HEK293T (cell line): ENCODE data around the gene GOPC.

Source experiments
- BHLHE40 ChIP-seq: fragments of 450-650 bp; IDR thresholded peaks from 2 replicates; pipeline ENCODE4 v1.6.1; 2016; ENCODE audit warnings: mild to moderate bottlenecking, moderate library complexity, borderline replicate concordance
- CTBP1 ChIP-seq: fragments of 450-650 bp; IDR thresholded peaks from 2 replicates; pipeline ENCODE4 v1.6.1; 2016; ENCODE audit warnings: borderline replicate concordance
- ELF4 ChIP-seq: fragments of 450-650 bp; IDR thresholded peaks from 2 replicates; pipeline ENCODE4 v1.6.1; 2017; ENCODE audit warnings: antibody characterized with exemption
- FOXA1 ChIP-seq: fragments of 450-650 bp; IDR thresholded peaks from 2 replicates; pipeline ENCODE4 v1.6.1; 2016; ENCODE audit warnings: mild to moderate bottlenecking
- HDGF ChIP-seq: fragments of 450-650 bp; IDR thresholded peaks from 2 replicates; pipeline ENCODE4 v1.6.1; 2017; ENCODE audit warnings: antibody characterized with exemption, borderline replicate concordance
- LEF1 ChIP-seq: fragments of 450-650 bp; IDR thresholded peaks from 2 replicates; pipeline ENCODE4 v1.6.1; 2017; ENCODE audit warnings: mild to moderate bottlenecking, borderline replicate concordance
- NFRKB ChIP-seq: fragments of 450-650 bp; IDR thresholded peaks from 2 replicates; pipeline ENCODE4 v1.6.1; 2016; ENCODE audit warnings: mild to moderate bottlenecking, moderate library complexity
- SP1 ChIP-seq: fragments of 450-650 bp; IDR thresholded peaks from 2 replicates; pipeline ENCODE4 v1.6.1; 2017
- SUZ12 ChIP-seq: fragments of 450-650 bp; IDR thresholded peaks from 2 replicates; pipeline ENCODE4 v1.6.1; 2016; ENCODE audit warnings: mild to moderate bottlenecking
- TARDBP ChIP-seq: fragments of 450-650 bp; IDR thresholded peaks from 2 replicates; pipeline ENCODE4 v1.6.1; 2016
- TF ChIP-seq, protein P1 (sequence below): fragments of 450-650 bp; IDR thresholded peaks from 2 replicates; pipeline ENCODE4 v1.6.1; 2016

DNA sequence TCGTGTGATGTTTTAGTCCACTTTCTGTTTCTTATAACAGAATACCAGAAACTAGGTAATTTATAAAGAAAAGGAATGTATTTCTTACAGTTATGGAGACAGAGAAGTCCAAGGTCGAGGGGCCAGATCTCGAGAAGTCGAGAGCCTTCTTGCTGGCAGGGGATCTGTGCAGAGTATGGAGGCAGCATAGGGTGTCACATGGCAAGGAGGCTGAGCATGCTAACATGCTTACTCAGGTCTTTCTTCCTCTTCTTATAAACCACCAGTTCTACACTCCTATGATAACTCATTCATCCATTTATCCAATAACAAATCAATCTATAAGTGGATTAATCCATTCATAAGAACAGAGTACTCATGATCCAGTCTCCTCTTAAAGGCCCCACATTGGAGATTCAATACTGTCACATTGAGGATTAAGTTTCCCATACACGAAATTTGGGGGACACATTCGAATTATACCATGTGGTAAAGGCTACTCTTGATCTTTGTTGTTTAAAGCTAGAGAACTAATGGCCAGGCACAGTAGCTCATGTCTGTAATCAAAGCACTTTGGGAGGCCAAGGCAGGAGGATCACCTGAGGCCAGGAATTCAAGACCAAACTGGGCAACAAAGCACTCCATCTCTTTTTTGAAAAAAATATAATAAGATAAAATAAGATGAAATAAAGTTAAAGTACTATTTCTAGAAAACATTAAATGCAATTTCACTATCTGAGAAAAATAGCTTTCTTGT is 2.1 kb downstream of the GOPC start:
- TF ChIP-seq TARDBP (no peak), SUZ12 (no peak), NFRKB (no peak), BHLHE40 (no peak), SP1 (no peak), FOXA1 (no peak), ELF4 (no peak), HDGF (no peak), CTBP1 (no peak), LEF1 (no peak)
- TF ChIP-seq, protein P1, sequence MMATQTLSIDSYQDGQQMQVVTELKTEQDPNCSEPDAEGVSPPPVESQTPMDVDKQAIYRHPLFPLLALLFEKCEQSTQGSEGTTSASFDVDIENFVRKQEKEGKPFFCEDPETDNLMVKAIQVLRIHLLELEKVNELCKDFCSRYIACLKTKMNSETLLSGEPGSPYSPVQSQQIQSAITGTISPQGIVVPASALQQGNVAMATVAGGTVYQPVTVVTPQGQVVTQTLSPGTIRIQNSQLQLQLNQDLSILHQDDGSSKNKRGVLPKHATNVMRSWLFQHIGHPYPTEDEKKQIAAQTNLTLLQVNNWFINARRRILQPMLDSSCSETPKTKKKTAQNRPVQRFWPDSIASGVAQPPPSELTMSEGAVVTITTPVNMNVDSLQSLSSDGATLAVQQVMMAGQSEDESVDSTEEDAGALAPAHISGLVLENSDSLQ = no peak
